Esophagus muscularis mucosa (tissue), 4 donors: Measurements from ENCODE around the gene TMEM140. TPM values are rescaled to one million over a fixed set of nuclear protein-coding genes. Genes with fewer than 3 reads are reported as not detected.
A peak's percentile ranks its signal among the peaks of the same experiment; 100 is the strongest.

Experiments
- DNase-seq: peaks from one replicate; pipeline ENCODE4 v3.0.0-alpha.2; 2017; ENCODE audit errors: extremely low spot score
- H3K27ac ChIP-seq, 4 donors: fragments of 200-600 bp; sonication (generic); replicated peaks in 1 of 4; 1 replicate in 3 of 4; 2 replicates in 1 of 4; pipeline ENCODE4 v1.5.1; 2016 to 2019; ENCODE audit warnings: mild to moderate bottlenecking in 1 of 4
- H3K27me3 ChIP-seq, 4 donors: fragments of 200-600 bp; sonication (generic); one replicate each; pipeline versions ENCODE4 v1.5.1 to v1.6.0; 2016 to 2019
- H3K36me3 ChIP-seq, 4 donors: fragments of 200-600 bp; sonication (generic); one replicate each; pipeline ENCODE4 v1.5.1; 2016 to 2019
- H3K4me1 ChIP-seq, 4 donors: fragments of 200-600 bp; sonication (generic); one replicate each; pipeline ENCODE4 v1.5.1; 2016 to 2019
- H3K4me3 ChIP-seq, 4 donors: fragments of 200-600 bp; sonication (generic); 1 replicate in 2 of 4; 2 replicates in 2 of 4; pipeline ENCODE4 v1.5.1; 2016 to 2019; ENCODE audit warnings: mild to moderate bottlenecking in 4 of 4, moderate library complexity in 1 of 4
- H3K9me3 ChIP-seq, 4 donors: fragments of 200-600 bp; sonication (generic); 1 replicate in 3 of 4; 2 replicates in 1 of 4; pipeline ENCODE4 v1.5.1; 2016 to 2019
- CTCF ChIP-seq, 3 experiments: fragments of 200-600 bp in 2 of 3; fragments of 450-650 bp in 1 of 3; sonication (generic) in 2 of 3; IDR thresholded peaks; one replicate each; pipeline ENCODE4 v1.5.1; 2017 to 2019; ENCODE audit warnings: antibody characterized with exemption in 3 of 3, mild to moderate bottlenecking in 2 of 3, moderate library complexity in 1 of 3
- EP300 ChIP-seq: sonication (generic); formaldehyde crosslinking; IDR thresholded peaks from one replicate; pipeline ENCODE4 v1.6.1; 2017; ENCODE audit warnings: antibody characterized with exemption
- POLR2A ChIP-seq: fragments of 450-650 bp; IDR thresholded peaks from one replicate; pipeline ENCODE4 v1.6.1; 2017; ENCODE audit warnings: antibody characterized with exemption, moderate library complexity, mild to moderate bottlenecking, low read depth
- POLR2AphosphoS5 ChIP-seq, 2 donors: sonication (generic); formaldehyde crosslinking; IDR thresholded peaks; one replicate each; pipeline ENCODE4 v1.6.1; 2017; ENCODE audit warnings: antibody characterized with exemption in 2 of 2
- WGBS: methylation state at CpG from one replicate; pipeline ENCODE4 v1.1.5; 2018; 5-methylcytosine and 5-hydroxymethylcytosine counted together
- intact Hi-C: fragments of 100-400 bp; cut with DNase I; formaldehyde crosslinking; loops from one replicate; pipeline ENCODE4 v1.15.1; 2023
- total RNA-seq, 4 donors: library from RNA; depleted of rRNA; stranded (reverse); fragments of >200 nt; gene quantifications; one replicate each; pipeline versions ENCODE4 v1.1.0 to v1.2.1, GENCODE V29; 2016

Gene TMEM140
- total RNA-seq, 4 donors from 2014 or later, result 13.0 to 21.2 (median 17.1) TPM

DNA sequence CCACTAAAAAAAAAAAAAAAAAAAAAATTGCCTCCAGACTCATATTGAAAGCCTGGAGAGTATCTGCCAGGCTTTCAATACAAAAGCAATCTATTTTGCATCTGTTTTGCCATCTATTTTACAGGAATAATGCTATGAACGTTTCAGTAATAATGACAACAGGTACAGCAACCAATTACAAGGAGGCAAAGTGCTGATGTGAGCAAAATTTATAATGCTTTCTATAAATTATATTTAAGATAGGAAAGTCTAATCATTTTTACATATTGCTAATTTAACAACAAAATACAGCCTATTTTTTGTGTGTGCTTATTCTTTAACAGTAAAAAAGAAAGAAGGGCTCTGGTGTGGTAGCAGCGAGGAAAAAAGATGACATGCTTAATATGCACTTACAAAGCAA, 53.5 kb downstream of the TMEM140 start:
- DNase-seq, result no peak
- H3K4me1 ChIP-seq, result peaks cover 8 to 36% (median 24%) of the 10 kb centered on the region in 4 donors
- peaks cover 12 to 95% (median 82%) of the 10 kb centered on the region in 4 donors for H3K36me3 ChIP-seq
- intact Hi-C loops, result no loop called here
- H3K27ac ChIP-seq, result no peak overlapping the region
- H3K27me3 ChIP-seq, result no peaks in the 10 kb centered on the region
- H3K9me3 ChIP-seq, result no peaks in the 10 kb centered on the region
- TF ChIP-seq CTCF (IDR thresholded peaks at IDR 0.05), result no peak
- TF ChIP-seq EP300, result no peak
- no peak for TF ChIP-seq POLR2AphosphoS5 (IDR thresholded peaks at IDR 0.05)
- TF ChIP-seq POLR2A, result no peak
- no peak overlapping the region for H3K4me3 ChIP-seq
- 80% methylated on average over 2 of the region's 2 CpGs for WGBS

GRCh38 chr7:135204341-135204749, 56.5 kb downstream of the TMEM140 start:
- peaks cover 0 to 70% (median 53%) of the 10 kb centered on the region in 4 donors for H3K36me3 ChIP-seq
- TF ChIP-seq POLR2A, result no peak
- no peak for TF ChIP-seq EP300
- TF ChIP-seq CTCF (IDR thresholded peaks at IDR 0.05), result no peak
- TF ChIP-seq POLR2AphosphoS5 (IDR thresholded peaks at IDR 0.05), result no peak
- no peaks in the 10 kb centered on the region for H3K27me3 ChIP-seq
- H3K4me3 ChIP-seq, result no peak overlapping the region
- H3K9me3 ChIP-seq, result no peaks in the 10 kb centered on the region
- H3K27ac ChIP-seq, result peak overlapping the region; percentile 18 to 68 (median 50)
- intact Hi-C loops, result no loop called here
- no peak for DNase-seq
- WGBS, result 79% methylated on average over 4 of the region's 6 CpGs
- peaks cover 8 to 62% (median 47%) of the 10 kb centered on the region in 4 donors for H3K4me1 ChIP-seq

DNA sequence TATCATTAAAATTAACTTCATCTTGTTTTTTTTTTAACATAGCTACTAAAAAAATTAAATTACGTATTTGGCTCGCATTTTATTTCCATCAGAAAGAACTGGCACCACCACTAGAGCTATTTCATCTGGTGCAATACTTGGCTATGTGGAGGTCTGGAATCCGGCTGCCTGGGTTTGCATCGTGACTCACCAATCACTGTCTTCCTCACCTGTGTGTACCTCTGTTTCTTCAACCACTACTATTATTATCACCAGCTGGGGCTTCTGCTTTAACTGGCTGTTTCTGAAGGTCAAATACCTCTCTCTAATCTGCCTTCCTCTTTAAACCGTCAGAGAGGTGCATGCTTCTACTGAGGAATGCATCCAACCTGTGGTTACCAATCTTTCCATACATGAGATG, 57.0 kb downstream of the TMEM140 start:
- 72% methylated on average over 5 of the region's 5 CpGs for WGBS
- H3K4me1 ChIP-seq, result peaks cover 9 to 67% (median 53%) of the 10 kb centered on the region in 4 donors
- no peak for TF ChIP-seq CTCF (IDR thresholded peaks at IDR 0.05)
- no peak for TF ChIP-seq EP300

GRCh38 chr7:135205850-135206249, 58.0 kb downstream of the TMEM140 start:
- peak overlapping the region in 1 of 4 donors; percentile 46 for H3K27ac ChIP-seq
- DNase-seq, result no peak
- intact Hi-C loops, result no loop called here
- no peak overlapping the region for H3K4me3 ChIP-seq
- no peaks in the 10 kb centered on the region for H3K9me3 ChIP-seq
- H3K4me1 ChIP-seq, result peaks cover 12 to 76% (median 62%) of the 10 kb centered on the region in 4 donors
- peaks cover 0 to 57% (median 42%) of the 10 kb centered on the region in 4 donors for H3K36me3 ChIP-seq
- WGBS, result 96% methylated on average over 8 of the region's 8 CpGs
- TF ChIP-seq CTCF (IDR thresholded peaks at IDR 0.05), result no peak
- TF ChIP-seq EP300, result no peak
- TF ChIP-seq POLR2AphosphoS5 (IDR thresholded peaks at IDR 0.05), result no peak
- TF ChIP-seq POLR2A, result no peak
- no peaks in the 10 kb centered on the region for H3K27me3 ChIP-seq

More for the DNA sequence above, 57.0 kb downstream of the TMEM140 start:
- Histone ChIP-seq H3K27ac (peak overlapping the region in 3 of 4 donors; percentile 29 to 47 (median 46)), H3K27me3 (no peaks in the 10 kb centered on the region), H3K9me3 (no peaks in the 10 kb centered on the region), H3K4me3 (no peak overlapping the region), H3K36me3 (peaks cover 0 to 66% (median 47%) of the 10 kb centered on the region in 4 donors)
- intact Hi-C loops, result no loop called here
- DNase-seq, result no peak

GRCh38 chr7:135206941-135207391, 59.1 kb downstream of the TMEM140 start:
- peaks cover 0 to 46% (median 33%) of the 10 kb centered on the region in 4 donors for H3K36me3 ChIP-seq
- no peaks in the 10 kb centered on the region for H3K9me3 ChIP-seq
- no peak for TF ChIP-seq POLR2AphosphoS5 (IDR thresholded peaks at IDR 0.05)
- TF ChIP-seq CTCF (IDR thresholded peaks at IDR 0.05), result no peak
- TF ChIP-seq POLR2A, result no peak
- TF ChIP-seq EP300, result no peak
- intact Hi-C loops, result no loop called here
- no peaks in the 10 kb centered on the region for H3K27me3 ChIP-seq
- H3K27ac ChIP-seq, result no peak overlapping the region
- H3K4me1 ChIP-seq, result peaks cover 8 to 74% (median 58%) of the 10 kb centered on the region in 4 donors
- no peak for DNase-seq
- no peak overlapping the region for H3K4me3 ChIP-seq
- 76% methylated on average over 7 of the region's 7 CpGs for WGBS
